ENCODE measurements around the gene SHISA9.

The SHISA9 gene

GRCh38 chr16:12868788-12869187 is 32.6 kb upstream of the SHISA9 start:
- Histone ChIP-seq H3K9me3 (ENCODE audit: control extremely low read depth in 1 of 5, control insufficient read depth in 4 of 5, insufficient read depth in 2 of 5, low read depth in 1 of 5, low read length in 4 of 5) (peaks cover 0 to 4% (median 0%) of the 10 kb centered on the region in 5 experiments), H3K4me3 (ENCODE audit: control insufficient read depth in 1 of 7, extremely low read depth in 1 of 7, insufficient read depth in 4 of 7, low read depth in 2 of 7, low read length in 6 of 7) (no peak overlapping the region), H3K36me3 (ENCODE audit: control insufficient read depth in 4 of 4, insufficient read depth in 4 of 4, low read length in 3 of 4) (no peaks in the 10 kb centered on the region), H3K27ac (ENCODE audit: insufficient read depth in 1 of 2, low read depth in 1 of 2, low read length in 2 of 2, poor library complexity in 1 of 2, severe bottlenecking in 2 of 2) (no peak overlapping the region), H3K27me3 (replicated peaks in 2 of 5; ENCODE audit: control insufficient read depth in 4 of 5, insufficient read depth in 5 of 5, low read length in 4 of 5) (peaks cover 0 to 2% (median 0%) of the 10 kb centered on the region in 5 experiments), H3K4me1 (ENCODE audit: control extremely low read depth in 1 of 4, control insufficient read depth in 4 of 4, insufficient read depth in 4 of 4, low read length in 3 of 4) (peaks cover 0 to 1% (median 0%) of the 10 kb centered on the region in 4 experiments)
- no peak for DNase-seq
- 93% methylated on average over 6 of the region's 8 CpGs for WGBS (ENCODE audit: insufficient coverage)
- POLR2A ChIA-PET = no interaction called here
- CTCF ChIA-PET = no interaction called here

GRCh38 chr16:12869698-12870427 is 31.5 kb upstream of the SHISA9 start:
- no peak overlapping the region for H3K4me3 ChIP-seq (ENCODE audit: control insufficient read depth in 1 of 7, extremely low read depth in 1 of 7, insufficient read depth in 4 of 7, low read depth in 2 of 7, low read length in 6 of 7)
- peaks cover 0 to 2% (median 0%) of the 10 kb centered on the region in 5 experiments for H3K27me3 ChIP-seq (replicated peaks in 2 of 5; ENCODE audit: control insufficient read depth in 4 of 5, insufficient read depth in 5 of 5, low read length in 4 of 5)
- H3K27ac ChIP-seq (ENCODE audit: insufficient read depth in 1 of 2, low read depth in 1 of 2, low read length in 2 of 2, poor library complexity in 1 of 2, severe bottlenecking in 2 of 2) = no peak overlapping the region
- CTCF ChIA-PET = no interaction called here
- peaks cover 0 to 4% (median 0%) of the 10 kb centered on the region in 5 experiments for H3K9me3 ChIP-seq (ENCODE audit: control extremely low read depth in 1 of 5, control insufficient read depth in 4 of 5, insufficient read depth in 2 of 5, low read depth in 1 of 5, low read length in 4 of 5)
- POLR2A ChIA-PET = no interaction called here
- DNase-seq = no peak
- peaks cover 0 to 1% (median 0%) of the 10 kb centered on the region in 4 experiments for H3K4me1 ChIP-seq (ENCODE audit: control extremely low read depth in 1 of 4, control insufficient read depth in 4 of 4, insufficient read depth in 4 of 4, low read length in 3 of 4)
- no peaks in the 10 kb centered on the region for H3K36me3 ChIP-seq (ENCODE audit: control insufficient read depth in 4 of 4, insufficient read depth in 4 of 4, low read length in 3 of 4)
- 86% methylated on average over 2 of the region's 5 CpGs for WGBS (ENCODE audit: insufficient coverage)

- ChIA-PET POLR2A (no interaction called here), CTCF (no interaction called here)
- Histone ChIP-seq H3K9me3 (ENCODE audit: control extremely low read depth in 1 of 5, control insufficient read depth in 4 of 5, insufficient read depth in 2 of 5, low read depth in 1 of 5, low read length in 4 of 5) (peaks cover 0 to 4% (median 0%) of the 10 kb centered on the region in 5 experiments), H3K4me1 (ENCODE audit: control extremely low read depth in 1 of 4, control insufficient read depth in 4 of 4, insufficient read depth in 4 of 4, low read length in 3 of 4) (peaks cover 0 to 1% (median 0%) of the 10 kb centered on the region in 4 experiments), H3K4me3 (ENCODE audit: control insufficient read depth in 1 of 7, extremely low read depth in 1 of 7, insufficient read depth in 4 of 7, low read depth in 2 of 7, low read length in 6 of 7) (no peak overlapping the region), H3K27me3 (replicated peaks in 2 of 5; ENCODE audit: control insufficient read depth in 4 of 5, insufficient read depth in 5 of 5, low read length in 4 of 5) (peaks cover 0 to 2% (median 0%) of the 10 kb centered on the region in 5 experiments), H3K27ac (ENCODE audit: insufficient read depth in 1 of 2, low read depth in 1 of 2, low read length in 2 of 2, poor library complexity in 1 of 2, severe bottlenecking in 2 of 2) (no peak overlapping the region), H3K36me3 (ENCODE audit: control insufficient read depth in 4 of 4, insufficient read depth in 4 of 4, low read length in 3 of 4) (no peaks in the 10 kb centered on the region)
- no peak for DNase-seq
- WGBS (ENCODE audit: insufficient coverage) = no CpG with 5 or more reads among the region's 1 CpG
Observed at GRCh38 chr16:12871784-12872183, 29.6 kb upstream of the SHISA9 start.

GRCh38 chr16:12874186-12874585 is 27.2 kb upstream of the SHISA9 start:
- Histone ChIP-seq H3K36me3 (ENCODE audit: control insufficient read depth in 4 of 4, insufficient read depth in 4 of 4, low read length in 3 of 4) (no peaks in the 10 kb centered on the region), H3K27me3 (replicated peaks in 2 of 5; ENCODE audit: control insufficient read depth in 4 of 5, insufficient read depth in 5 of 5, low read length in 4 of 5) (peaks cover 0 to 2% (median 0%) of the 10 kb centered on the region in 5 experiments), H3K4me1 (ENCODE audit: control extremely low read depth in 1 of 4, control insufficient read depth in 4 of 4, insufficient read depth in 4 of 4, low read length in 3 of 4) (peaks cover 0 to 1% (median 0%) of the 10 kb centered on the region in 4 experiments), H3K9me3 (ENCODE audit: control extremely low read depth in 1 of 5, control insufficient read depth in 4 of 5, insufficient read depth in 2 of 5, low read depth in 1 of 5, low read length in 4 of 5) (peaks cover 0 to 4% (median 0%) of the 10 kb centered on the region in 5 experiments), H3K4me3 (ENCODE audit: control insufficient read depth in 1 of 7, extremely low read depth in 1 of 7, insufficient read depth in 4 of 7, low read depth in 2 of 7, low read length in 6 of 7) (no peak overlapping the region), H3K27ac (ENCODE audit: insufficient read depth in 1 of 2, low read depth in 1 of 2, low read length in 2 of 2, poor library complexity in 1 of 2, severe bottlenecking in 2 of 2) (no peak overlapping the region)
- 18% methylated on average over 1 of the region's 2 CpGs for whole genome bisulfite sequencing (ENCODE audit: insufficient coverage)
- no peak for DNase-seq
- CTCF ChIA-PET = no interaction called here
- POLR2A ChIA-PET = no interaction called here

- Histone ChIP-seq H3K4me1 (ENCODE audit: control extremely low read depth in 1 of 4, control insufficient read depth in 4 of 4, insufficient read depth in 4 of 4, low read length in 3 of 4) (peaks cover 0 to under 1% (median 0%) of the 10 kb centered on the region in 4 experiments), H3K27me3 (replicated peaks in 2 of 5; ENCODE audit: control insufficient read depth in 4 of 5, insufficient read depth in 5 of 5, low read length in 4 of 5) (peaks cover 0 to 2% (median 0%) of the 10 kb centered on the region in 5 experiments), H3K9me3 (ENCODE audit: control extremely low read depth in 1 of 5, control insufficient read depth in 4 of 5, insufficient read depth in 2 of 5, low read depth in 1 of 5, low read length in 4 of 5) (no peaks in the 10 kb centered on the region), H3K4me3 (ENCODE audit: control insufficient read depth in 1 of 7, extremely low read depth in 1 of 7, insufficient read depth in 4 of 7, low read depth in 2 of 7, low read length in 6 of 7) (no peak overlapping the region), H3K27ac (ENCODE audit: insufficient read depth in 1 of 2, low read depth in 1 of 2, low read length in 2 of 2, poor library complexity in 1 of 2, severe bottlenecking in 2 of 2) (no peak overlapping the region), H3K36me3 (ENCODE audit: control insufficient read depth in 4 of 4, insufficient read depth in 4 of 4, low read length in 3 of 4) (no peaks in the 10 kb centered on the region)
- no peak for DNase-seq
- POLR2A ChIA-PET = no interaction called here
- WGBS (ENCODE audit: insufficient coverage) = no CpG with 5 or more reads among the region's 5 CpGs
- CTCF ChIA-PET = no interaction called here
Observed at GRCh38 chr16:12876778-12877177, 24.6 kb upstream of the SHISA9 start.

- Histone ChIP-seq H3K36me3 (ENCODE audit: control insufficient read depth in 4 of 4, insufficient read depth in 4 of 4, low read length in 3 of 4) (no peaks in the 10 kb centered on the region), H3K4me3 (ENCODE audit: control insufficient read depth in 1 of 7, extremely low read depth in 1 of 7, insufficient read depth in 4 of 7, low read depth in 2 of 7, low read length in 6 of 7) (no peak overlapping the region), H3K27me3 (replicated peaks in 2 of 5; ENCODE audit: control insufficient read depth in 4 of 5, insufficient read depth in 5 of 5, low read length in 4 of 5) (no peaks in the 10 kb centered on the region), H3K9me3 (ENCODE audit: control extremely low read depth in 1 of 5, control insufficient read depth in 4 of 5, insufficient read depth in 2 of 5, low read depth in 1 of 5, low read length in 4 of 5) (peaks cover 0 to 2% (median 0%) of the 10 kb centered on the region in 5 experiments), H3K4me1 (ENCODE audit: control extremely low read depth in 1 of 4, control insufficient read depth in 4 of 4, insufficient read depth in 4 of 4, low read length in 3 of 4) (no peaks in the 10 kb centered on the region), H3K27ac (ENCODE audit: insufficient read depth in 1 of 2, low read depth in 1 of 2, low read length in 2 of 2, poor library complexity in 1 of 2, severe bottlenecking in 2 of 2) (no peak overlapping the region)
- no peak for DNase-seq
- WGBS (ENCODE audit: insufficient coverage) = 84% methylated on average over 4 of the region's 4 CpGs
- ChIA-PET CTCF (no interaction called here), POLR2A (no interaction called here)
Observed at GRCh38 chr16:12878973-12879372, 22.4 kb upstream of the SHISA9 start.

- H3K9me3 ChIP-seq (ENCODE audit: control extremely low read depth in 1 of 5, control insufficient read depth in 4 of 5, insufficient read depth in 2 of 5, low read depth in 1 of 5, low read length in 4 of 5) = peaks cover 0 to 2% (median 0%) of the 10 kb centered on the region in 5 experiments
- no peak overlapping the region for H3K27ac ChIP-seq (ENCODE audit: insufficient read depth in 1 of 2, low read depth in 1 of 2, low read length in 2 of 2, poor library complexity in 1 of 2, severe bottlenecking in 2 of 2)
- no peaks in the 10 kb centered on the region for H3K4me1 ChIP-seq (ENCODE audit: control extremely low read depth in 1 of 4, control insufficient read depth in 4 of 4, insufficient read depth in 4 of 4, low read length in 3 of 4)
- 94% methylated on average over 2 of the region's 2 CpGs for WGBS (ENCODE audit: insufficient coverage)
- no peak for DNase-seq
- H3K4me3 ChIP-seq (ENCODE audit: control insufficient read depth in 1 of 7, extremely low read depth in 1 of 7, insufficient read depth in 4 of 7, low read depth in 2 of 7, low read length in 6 of 7) = no peak overlapping the region
- H3K36me3 ChIP-seq (ENCODE audit: control insufficient read depth in 4 of 4, insufficient read depth in 4 of 4, low read length in 3 of 4) = no peaks in the 10 kb centered on the region
- POLR2A ChIA-PET = no interaction called here
- CTCF ChIA-PET = no interaction called here
- H3K27me3 ChIP-seq (replicated peaks in 2 of 5; ENCODE audit: control insufficient read depth in 4 of 5, insufficient read depth in 5 of 5, low read length in 4 of 5) = no peaks in the 10 kb centered on the region
Observed at GRCh38 chr16:12879812-12880211, 21.6 kb upstream of the SHISA9 start.

All from common myeloid progenitor, CD34-positive (primary cell).